ENCODE measurements around the gene MIOX. TPM values are rescaled to one million over a fixed set of nuclear protein-coding genes. Genes with fewer than 3 reads are reported as not detected.

The MIOX gene
- total and polyA plus RNA-seq, 2 of the 13 experiments (the other 11 are each of a cell fraction or from before 2014, with no cell fraction given) = 1.5 to 2.9 TPM

GRCh38 chr22:50507421-50507990, 20.8 kb downstream of the MIOX start, which contains the start of gene LMF2:
Gene LMF2 (minus strand): TSS chr22:50507702. CDS start chr22:50507675, 27 bp downstream.
- Histone ChIP-seq H3K79me2 (ENCODE audit: insufficient read depth, low read length) (peaks cover 37% of the 10 kb centered on the region), H3K9ac (ENCODE audit: insufficient read depth, low read depth, low read length) (peak within 1 kb of the TSS; percentile 90), H3K36me3 (replicated peaks in 1 of 2; ENCODE audit: control insufficient read depth in 1 of 2, insufficient read depth in 2 of 2, low read length in 2 of 2) (peaks cover 2 to 12% of the 10 kb centered on the region in 2 experiments; a peak in 1 of 5 replicates), H3K4me1 (ENCODE audit: insufficient read depth, low read length) (peaks cover 19% of the 10 kb centered on the region), H3K4me2 (ENCODE audit: low read depth, low read length) (peak within 1 kb of the TSS; percentile 92), H2AFZ (ENCODE audit: low read length) (no peak within 1 kb of the TSS), H4K20me1 (ENCODE audit: insufficient read depth, low read length) (no peaks in the 10 kb centered on the region), H3K27me3 (ENCODE audit: control insufficient read depth in 1 of 2, insufficient read depth in 2 of 2, low read length in 2 of 2) (no peaks in the 10 kb centered on the region; a peak in 1 of 5 replicates), H3K4me3 (replicated peaks in 1 of 3; ENCODE audit: insufficient read depth in 1 of 3, low read depth in 2 of 3, low read length in 3 of 3) (peak within 1 kb of the TSS; percentile 90 to 99 (median 93)), H3K9me3 (ENCODE audit: low read length) (no peaks in the 10 kb centered on the region), H3K27ac (ENCODE audit: extremely low read length, insufficient read depth, low read length) (peak within 1 kb of the TSS; percentile 87)
- intact Hi-C loops (cut with micrococcal nuclease; ENCODE audit: unreplicated experiment) (no loop called here), in situ Hi-C loops (cut with HindIII; ENCODE audit: extremely low pct_ligation_motif_present, low pct_unique_long_range_greater_than_20kb) (no loop called here)
- ATAC-seq (peak; percentile 84), DNase-seq (ENCODE audit: low spot score) (peak; percentile 56), FAIRE-seq (no peak)
- POLR2A ChIA-PET = interaction anchor here (0.7 to 3.9 kb wide), 23 partner anchors 9 to 540 kb away, joined by 3 to 97 read pairs (median 4); partner anchors contain the start of genes ADM2, CHKB, HDAC10 and KLHDC7B
- CTCF ChIA-PET (ENCODE audit: low intra/inter-chr PET ratio, low total read pairs) = no interaction called here
- WGBS (ENCODE audit: low lambda C conversion rate) = 8% methylated on average over 10 of the region's 62 CpGs
- BruUV-seq (replicated peaks) = no TSS peak
- TF ChIP-seq ZNF749 (CRISPR knock-in tag; IDR thresholded peaks at IDR 0.05; ENCODE audit: borderline replicate concordance) (no peak), SCMH1 (CRISPR knock-in tag; IDR thresholded peaks at IDR 0.05; ENCODE audit: borderline replicate concordance) (no peak), ZZZ3 (CRISPR knock-in tag; IDR thresholded peaks at IDR 0.05; ENCODE audit: borderline replicate concordance) (0 out of 2 replicates have a peak, but pooled peaks have one; percentile 24), SNAPC5 (CRISPR knock-in tag; IDR thresholded peaks at IDR 0.05; ENCODE audit: borderline replicate concordance) (no peak), ISX (CRISPR knock-in tag; conservative IDR thresholded peaks at IDR 0.05) (no peak), MIER2 (CRISPR knock-in tag; IDR thresholded peaks at IDR 0.05) (no peak), ZNF275 (CRISPR knock-in tag; IDR thresholded peaks at IDR 0.05; ENCODE audit: borderline replicate concordance) (no peak), ZBTB10 (CRISPR knock-in tag; IDR thresholded peaks at IDR 0.05; ENCODE audit: borderline replicate concordance) (0 out of 2 replicates have a peak, but pooled peaks have one; percentile 36), ZNF10 (CRISPR knock-in tag; IDR thresholded peaks at IDR 0.05; ENCODE audit: borderline replicate concordance, low read depth) (no peak), SP4 (CRISPR knock-in tag; IDR thresholded peaks at IDR 0.05) (peak; percentile 59; the same call in 1 of the 2 replicates), TARDBP (CRISPR knock-in tag; IDR thresholded peaks at IDR 0.05) (no peak), ZNF616 (CRISPR knock-in tag; IDR thresholded peaks at IDR 0.05; ENCODE audit: low read depth) (peak; percentile 86), UBTF (CRISPR knock-in tag; IDR thresholded peaks at IDR 0.05) (peak; percentile 52; the same call in 1 of the 2 replicates), DMAP1 (CRISPR knock-in tag; IDR thresholded peaks at IDR 0.05) (no peak; the same call in none of the 2 replicates), THAP7 (CRISPR knock-in tag; IDR thresholded peaks at IDR 0.05) (no peak)
